ENCODE data around the gene GMCL2.

DNA sequence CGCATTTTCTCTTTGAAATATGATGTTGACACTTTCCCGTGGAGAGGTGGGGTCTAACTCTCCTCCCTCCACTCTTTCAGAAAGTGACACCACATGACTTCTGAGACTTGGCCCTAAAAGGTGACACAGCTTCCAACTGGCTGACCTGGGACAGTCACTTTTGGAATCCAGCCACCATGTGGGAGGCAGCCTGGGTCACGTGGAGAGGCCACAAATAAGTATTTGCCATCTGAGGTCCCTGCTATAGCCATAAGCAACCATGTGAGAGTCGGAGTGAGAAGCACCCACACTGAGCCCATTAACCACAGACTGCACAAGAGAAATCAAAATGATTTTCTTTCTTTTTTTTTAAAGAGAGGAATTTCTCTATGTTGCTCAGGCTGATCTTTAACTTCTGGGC lies 49.5 kb upstream of the GMCL2 start:
- TF ChIP-seq ESRRA (IDR thresholded peaks at IDR 0.05; ENCODE audit: borderline replicate concordance, low read depth) (no peak; the same call in 1 of the 2 replicates), ZBTB7A (IDR thresholded peaks at IDR 0.05; ENCODE audit: borderline replicate concordance, control insufficient read depth, low read depth, low read length) (no peak)
- TF ChIP-seq, protein P1, sequence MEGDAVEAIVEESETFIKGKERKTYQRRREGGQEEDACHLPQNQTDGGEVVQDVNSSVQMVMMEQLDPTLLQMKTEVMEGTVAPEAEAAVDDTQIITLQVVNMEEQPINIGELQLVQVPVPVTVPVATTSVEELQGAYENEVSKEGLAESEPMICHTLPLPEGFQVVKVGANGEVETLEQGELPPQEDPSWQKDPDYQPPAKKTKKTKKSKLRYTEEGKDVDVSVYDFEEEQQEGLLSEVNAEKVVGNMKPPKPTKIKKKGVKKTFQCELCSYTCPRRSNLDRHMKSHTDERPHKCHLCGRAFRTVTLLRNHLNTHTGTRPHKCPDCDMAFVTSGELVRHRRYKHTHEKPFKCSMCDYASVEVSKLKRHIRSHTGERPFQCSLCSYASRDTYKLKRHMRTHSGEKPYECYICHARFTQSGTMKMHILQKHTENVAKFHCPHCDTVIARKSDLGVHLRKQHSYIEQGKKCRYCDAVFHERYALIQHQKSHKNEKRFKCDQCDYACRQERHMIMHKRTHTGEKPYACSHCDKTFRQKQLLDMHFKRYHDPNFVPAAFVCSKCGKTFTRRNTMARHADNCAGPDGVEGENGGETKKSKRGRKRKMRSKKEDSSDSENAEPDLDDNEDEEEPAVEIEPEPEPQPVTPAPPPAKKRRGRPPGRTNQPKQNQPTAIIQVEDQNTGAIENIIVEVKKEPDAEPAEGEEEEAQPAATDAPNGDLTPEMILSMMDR (IDR thresholded peaks at IDR 0.05 in 2 of 3, conservative IDR thresholded peaks at IDR 0.05 in 1 of 3; ENCODE audit: insufficient read depth in 2 of 3, low read depth in 1 of 3, low read length in 3 of 3) = no peak

Measured in K562 (cell line).